ENCODE results near the gene DGKZ. TPM values are rescaled to one million over a fixed set of nuclear protein-coding genes. Genes with fewer than 3 reads are reported as not detected.

The DGKZ gene
- total and polyA plus RNA-seq, 2 of the 13 experiments (the other 11 are each of a cell fraction or from before 2014, with no cell fraction given) = 15.8 to 20.7 TPM

DNA sequence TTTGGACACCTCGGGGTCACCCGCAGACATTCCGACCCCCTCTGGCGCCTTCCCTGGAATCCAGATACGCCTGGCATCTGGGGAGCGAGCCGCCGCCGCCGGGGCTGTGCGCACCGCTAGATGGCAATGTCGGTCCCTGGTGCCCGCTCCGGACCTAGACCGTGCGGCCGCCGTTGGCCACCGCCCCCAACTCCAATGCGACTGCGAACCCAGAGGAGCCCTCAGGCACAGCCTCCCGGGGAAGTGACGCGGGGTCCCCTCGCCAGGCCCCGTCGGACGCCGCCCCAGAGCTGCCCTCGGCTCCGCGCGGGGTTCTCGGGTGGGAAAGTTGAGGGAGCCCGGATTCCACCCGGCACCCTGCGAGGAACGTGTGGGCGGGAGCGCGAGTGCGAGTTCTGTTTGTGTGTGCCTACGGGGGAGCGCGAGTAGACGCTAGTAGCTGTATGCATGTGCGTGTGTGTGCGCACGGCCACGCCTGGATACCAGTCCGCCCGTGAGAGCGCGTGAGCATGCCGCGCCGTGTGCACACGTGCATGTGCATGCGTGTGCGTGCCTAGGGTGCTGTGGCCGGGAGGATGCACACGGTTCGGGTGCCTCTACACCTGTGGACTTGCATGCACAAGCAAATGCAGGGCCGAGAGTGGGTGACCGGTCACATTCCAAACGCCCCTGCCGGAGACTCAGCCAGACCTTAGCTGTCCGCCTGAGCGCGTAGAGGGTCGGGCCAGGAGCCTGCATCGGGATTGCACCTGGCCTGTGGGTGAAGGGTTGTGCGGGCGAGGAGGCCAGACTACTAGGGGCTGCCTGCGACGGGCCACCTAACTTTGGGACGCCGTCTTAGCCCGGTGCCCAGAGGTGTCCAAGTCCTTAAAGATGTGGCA is 42.4 kb downstream of the DGKZ start (continued):
- peak; percentile 59; the same call in 1 of the 2 replicates for TF ChIP-seq HOXA3 (CRISPR knock-in tag; IDR thresholded peaks at IDR 0.05)
- TF ChIP-seq JARID2 (CRISPR knock-in tag; IDR thresholded peaks at IDR 0.05; ENCODE audit: insufficient replicate concordance) = peak; percentile 36
- TF ChIP-seq, protein P1, sequence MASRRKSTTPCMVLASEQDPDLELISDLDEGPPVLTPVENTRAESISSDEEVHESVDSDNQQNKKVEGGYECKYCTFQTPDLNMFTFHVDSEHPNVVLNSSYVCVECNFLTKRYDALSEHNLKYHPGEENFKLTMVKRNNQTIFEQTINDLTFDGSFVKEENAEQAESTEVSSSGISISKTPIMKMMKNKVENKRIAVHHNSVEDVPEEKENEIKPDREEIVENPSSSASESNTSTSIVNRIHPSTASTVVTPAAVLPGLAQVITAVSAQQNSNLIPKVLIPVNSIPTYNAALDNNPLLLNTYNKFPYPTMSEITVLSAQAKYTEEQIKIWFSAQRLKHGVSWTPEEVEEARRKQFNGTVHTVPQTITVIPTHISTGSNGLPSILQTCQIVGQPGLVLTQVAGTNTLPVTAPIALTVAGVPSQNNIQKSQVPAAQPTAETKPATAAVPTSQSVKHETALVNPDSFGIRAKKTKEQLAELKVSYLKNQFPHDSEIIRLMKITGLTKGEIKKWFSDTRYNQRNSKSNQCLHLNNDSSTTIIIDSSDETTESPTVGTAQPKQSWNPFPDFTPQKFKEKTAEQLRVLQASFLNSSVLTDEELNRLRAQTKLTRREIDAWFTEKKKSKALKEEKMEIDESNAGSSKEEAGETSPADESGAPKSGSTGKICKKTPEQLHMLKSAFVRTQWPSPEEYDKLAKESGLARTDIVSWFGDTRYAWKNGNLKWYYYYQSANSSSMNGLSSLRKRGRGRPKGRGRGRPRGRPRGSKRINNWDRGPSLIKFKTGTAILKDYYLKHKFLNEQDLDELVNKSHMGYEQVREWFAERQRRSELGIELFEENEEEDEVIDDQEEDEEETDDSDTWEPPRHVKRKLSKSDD (CRISPR knock-in tag; IDR thresholded peaks at IDR 0.05; ENCODE audit: low read depth) = no peak; the same call in 1 of the 2 replicates
- TF ChIP-seq ZEB1 (IDR thresholded peaks at IDR 0.05; ENCODE audit: insufficient replicate concordance, low read depth) = no peak
- TF ChIP-seq ZNF207 (IDR thresholded peaks at IDR 0.05; ENCODE audit: borderline replicate concordance) = no peak
- TF ChIP-seq REST (IDR thresholded peaks at IDR 0.05; ENCODE audit: borderline replicate concordance in 1 of 2, low read depth in 1 of 2, low read length in 2 of 2) = no peak; a peak in 1 of 4 replicates
- TF ChIP-seq, protein P2, sequence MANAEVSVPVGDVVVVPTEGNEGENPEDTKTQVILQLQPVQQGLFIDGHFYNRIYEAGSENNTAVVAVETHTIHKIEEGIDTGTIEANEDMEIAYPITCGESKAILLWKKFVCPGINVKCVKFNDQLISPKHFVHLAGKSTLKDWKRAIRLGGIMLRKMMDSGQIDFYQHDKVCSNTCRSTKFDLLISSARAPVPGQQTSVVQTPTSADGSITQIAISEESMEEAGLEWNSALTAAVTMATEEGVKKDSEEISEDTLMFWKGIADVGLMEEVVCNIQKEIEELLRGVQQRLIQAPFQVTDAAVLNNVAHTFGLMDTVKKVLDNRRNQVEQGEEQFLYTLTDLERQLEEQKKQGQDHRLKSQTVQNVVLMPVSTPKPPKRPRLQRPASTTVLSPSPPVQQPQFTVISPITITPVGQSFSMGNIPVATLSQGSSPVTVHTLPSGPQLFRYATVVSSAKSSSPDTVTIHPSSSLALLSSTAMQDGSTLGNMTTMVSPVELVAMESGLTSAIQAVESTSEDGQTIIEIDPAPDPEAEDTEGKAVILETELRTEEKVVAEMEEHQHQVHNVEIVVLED (CRISPR knock-in tag; IDR thresholded peaks at IDR 0.05; ENCODE audit: borderline replicate concordance) = no peak; the same call in 1 of the 2 replicates
- TF ChIP-seq PRPF4 (IDR thresholded peaks at IDR 0.05; ENCODE audit: low read depth, low read length, poor library complexity, severe bottlenecking) = no peak
- TF ChIP-seq ZKSCAN1 (IDR thresholded peaks at IDR 0.05; ENCODE audit: low read length) = no peak
- TF ChIP-seq, protein P3, sequence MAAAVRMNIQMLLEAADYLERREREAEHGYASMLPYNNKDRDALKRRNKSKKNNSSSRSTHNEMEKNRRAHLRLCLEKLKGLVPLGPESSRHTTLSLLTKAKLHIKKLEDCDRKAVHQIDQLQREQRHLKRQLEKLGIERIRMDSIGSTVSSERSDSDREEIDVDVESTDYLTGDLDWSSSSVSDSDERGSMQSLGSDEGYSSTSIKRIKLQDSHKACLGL (CRISPR knock-in tag; IDR thresholded peaks at IDR 0.05) = no peak; the same call in 1 of the 2 replicates
- TF ChIP-seq, protein P4, sequence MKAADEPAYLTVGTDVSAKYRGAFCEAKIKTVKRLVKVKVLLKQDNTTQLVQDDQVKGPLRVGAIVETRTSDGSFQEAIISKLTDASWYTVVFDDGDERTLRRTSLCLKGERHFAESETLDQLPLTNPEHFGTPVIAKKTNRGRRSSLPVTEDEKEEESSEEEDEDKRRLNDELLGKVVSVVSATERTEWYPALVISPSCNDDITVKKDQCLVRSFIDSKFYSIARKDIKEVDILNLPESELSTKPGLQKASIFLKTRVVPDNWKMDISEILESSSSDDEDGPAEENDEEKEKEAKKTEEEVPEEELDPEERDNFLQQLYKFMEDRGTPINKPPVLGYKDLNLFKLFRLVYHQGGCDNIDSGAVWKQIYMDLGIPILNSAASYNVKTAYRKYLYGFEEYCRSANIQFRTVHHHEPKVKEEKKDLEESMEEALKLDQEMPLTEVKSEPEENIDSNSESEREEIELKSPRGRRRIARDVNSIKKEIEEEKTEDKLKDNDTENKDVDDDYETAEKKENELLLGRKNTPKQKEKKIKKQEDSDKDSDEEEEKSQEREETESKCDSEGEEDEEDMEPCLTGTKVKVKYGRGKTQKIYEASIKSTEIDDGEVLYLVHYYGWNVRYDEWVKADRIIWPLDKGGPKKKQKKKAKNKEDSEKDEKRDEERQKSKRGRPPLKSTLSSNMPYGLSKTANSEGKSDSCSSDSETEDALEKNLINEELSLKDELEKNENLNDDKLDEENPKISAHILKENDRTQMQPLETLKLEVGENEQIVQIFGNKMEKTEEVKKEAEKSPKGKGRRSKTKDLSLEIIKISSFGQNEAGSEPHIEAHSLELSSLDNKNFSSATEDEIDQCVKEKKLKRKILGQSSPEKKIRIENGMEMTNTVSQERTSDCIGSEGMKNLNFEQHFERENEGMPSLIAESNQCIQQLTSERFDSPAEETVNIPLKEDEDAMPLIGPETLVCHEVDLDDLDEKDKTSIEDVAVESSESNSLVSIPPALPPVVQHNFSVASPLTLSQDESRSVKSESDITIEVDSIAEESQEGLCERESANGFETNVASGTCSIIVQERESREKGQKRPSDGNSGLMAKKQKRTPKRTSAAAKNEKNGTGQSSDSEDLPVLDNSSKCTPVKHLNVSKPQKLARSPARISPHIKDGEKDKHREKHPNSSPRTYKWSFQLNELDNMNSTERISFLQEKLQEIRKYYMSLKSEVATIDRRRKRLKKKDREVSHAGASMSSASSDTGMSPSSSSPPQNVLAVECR (CRISPR knock-in tag; IDR thresholded peaks at IDR 0.05; ENCODE audit: borderline replicate concordance) = peak; percentile 64; the same call in 1 of the 2 replicates
- TF ChIP-seq ZNF510 (CRISPR knock-in tag; IDR thresholded peaks at IDR 0.05; ENCODE audit: low read depth) = no peak
- no peak for TF ChIP-seq MXD4 (CRISPR knock-in tag; IDR thresholded peaks at IDR 0.05)

All from HepG2 (cell line).